Body of pancreas (tissue), 4 donors: Measurements from ENCODE around the gene CSKMT.

ENCODE experiments used
- CTCF ChIP-seq, 7 experiments: fragments of 450-650 bp in 4 of 7; fragments of 200-600 bp in 3 of 7; sonication (generic) in 3 of 7; IDR thresholded peaks; one replicate each; pipeline ENCODE4 v1.5.1; 2016 to 2019; ENCODE audit warnings: antibody characterized with exemption in 7 of 7
- POLR2A ChIP-seq, 3 donors: fragments of 450-650 bp; IDR thresholded peaks; one replicate each; pipeline ENCODE4 v1.6.1; 2016; ENCODE audit warnings: antibody characterized with exemption in 3 of 3, mild to moderate bottlenecking in 2 of 3

DNA sequence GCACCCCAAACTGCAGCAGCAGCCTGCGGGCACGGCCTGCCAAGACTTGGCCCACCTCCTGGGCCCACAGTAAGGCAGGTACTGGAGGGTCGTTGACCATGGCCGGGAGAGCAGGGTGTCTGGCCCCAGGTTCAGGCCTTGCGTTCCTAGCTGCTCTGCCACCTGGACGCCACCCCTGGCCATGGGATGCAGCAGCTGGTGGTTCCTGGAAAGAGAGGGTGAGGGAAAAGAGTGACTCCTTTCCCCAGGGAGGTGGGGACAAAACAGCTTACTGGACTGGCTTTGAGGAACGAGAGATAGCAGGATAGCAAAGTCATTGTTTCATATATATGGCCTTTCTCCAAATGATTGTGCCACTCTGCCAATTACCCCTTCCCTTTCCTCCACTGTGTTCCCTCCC is 40.3 kb downstream of the CSKMT start:
- TF ChIP-seq POLR2A (IDR thresholded peaks at IDR 0.05) (no peak), CTCF (IDR thresholded peaks at IDR 0.05) (peak in 2 of 7 experiments; percentile 18 to 21)
